Measurements from ENCODE around the gene OMA1. TPM values are rescaled to one million over a fixed set of nuclear protein-coding genes. Genes with fewer than 3 reads are reported as not detected.

Gene OMA1
- total RNA-seq, 1 donor: 30.7 TPM

DNA sequence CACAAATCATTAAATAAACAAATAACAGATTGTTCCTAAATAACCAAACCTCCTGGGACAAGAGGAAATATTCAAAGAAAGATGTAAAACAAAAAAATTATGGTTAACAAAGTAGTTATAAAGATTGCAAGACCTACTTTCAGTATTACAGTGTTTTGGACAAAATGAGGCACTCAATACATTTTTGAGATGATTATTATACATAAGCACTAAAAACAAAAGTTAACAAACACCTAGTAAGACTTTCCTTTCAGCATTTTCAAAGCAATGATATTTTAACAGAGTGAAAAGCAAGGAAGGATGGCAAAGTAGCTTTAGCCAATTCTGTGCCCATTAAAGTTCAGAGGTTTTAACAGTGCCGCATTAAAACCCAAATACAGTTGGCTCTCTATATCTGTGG, 17.2 kb downstream of the OMA1 start:
- DNase-seq (ENCODE audit: low read depth): no peak
- H3K4me3 ChIP-seq (ENCODE audit: low read depth, low read length): no peak overlapping the region
- TF ChIP-seq, protein P1, sequence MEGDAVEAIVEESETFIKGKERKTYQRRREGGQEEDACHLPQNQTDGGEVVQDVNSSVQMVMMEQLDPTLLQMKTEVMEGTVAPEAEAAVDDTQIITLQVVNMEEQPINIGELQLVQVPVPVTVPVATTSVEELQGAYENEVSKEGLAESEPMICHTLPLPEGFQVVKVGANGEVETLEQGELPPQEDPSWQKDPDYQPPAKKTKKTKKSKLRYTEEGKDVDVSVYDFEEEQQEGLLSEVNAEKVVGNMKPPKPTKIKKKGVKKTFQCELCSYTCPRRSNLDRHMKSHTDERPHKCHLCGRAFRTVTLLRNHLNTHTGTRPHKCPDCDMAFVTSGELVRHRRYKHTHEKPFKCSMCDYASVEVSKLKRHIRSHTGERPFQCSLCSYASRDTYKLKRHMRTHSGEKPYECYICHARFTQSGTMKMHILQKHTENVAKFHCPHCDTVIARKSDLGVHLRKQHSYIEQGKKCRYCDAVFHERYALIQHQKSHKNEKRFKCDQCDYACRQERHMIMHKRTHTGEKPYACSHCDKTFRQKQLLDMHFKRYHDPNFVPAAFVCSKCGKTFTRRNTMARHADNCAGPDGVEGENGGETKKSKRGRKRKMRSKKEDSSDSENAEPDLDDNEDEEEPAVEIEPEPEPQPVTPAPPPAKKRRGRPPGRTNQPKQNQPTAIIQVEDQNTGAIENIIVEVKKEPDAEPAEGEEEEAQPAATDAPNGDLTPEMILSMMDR (IDR thresholded peaks at IDR 0.05; ENCODE audit: insufficient read depth, low read length): no peak

DNA sequence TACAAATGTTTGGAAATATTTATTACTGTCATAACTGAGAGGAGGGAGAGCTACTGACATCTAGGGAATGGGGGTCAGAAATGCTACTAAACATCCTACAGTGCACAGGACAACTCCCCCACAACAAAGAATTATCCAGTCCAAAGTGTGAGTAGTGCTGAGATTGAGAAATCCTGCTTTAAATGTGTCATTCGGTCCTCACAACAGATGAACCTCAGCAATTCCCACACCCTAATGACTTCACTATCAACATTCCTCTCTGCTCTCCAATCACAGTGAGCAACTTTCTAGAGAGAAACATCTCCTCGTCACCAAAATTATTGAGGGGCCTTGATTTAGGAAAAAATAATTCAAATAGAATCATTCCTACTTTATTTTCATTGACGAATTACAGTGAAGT, 18.0 kb downstream of the OMA1 start:
- TF ChIP-seq, protein P1 (IDR thresholded peaks at IDR 0.05; ENCODE audit: insufficient read depth, low read length): no peak
- peak; percentile 71 for DNase-seq (ENCODE audit: low read depth)
- H3K4me3 ChIP-seq (ENCODE audit: low read depth, low read length): no peak overlapping the region

DNA sequence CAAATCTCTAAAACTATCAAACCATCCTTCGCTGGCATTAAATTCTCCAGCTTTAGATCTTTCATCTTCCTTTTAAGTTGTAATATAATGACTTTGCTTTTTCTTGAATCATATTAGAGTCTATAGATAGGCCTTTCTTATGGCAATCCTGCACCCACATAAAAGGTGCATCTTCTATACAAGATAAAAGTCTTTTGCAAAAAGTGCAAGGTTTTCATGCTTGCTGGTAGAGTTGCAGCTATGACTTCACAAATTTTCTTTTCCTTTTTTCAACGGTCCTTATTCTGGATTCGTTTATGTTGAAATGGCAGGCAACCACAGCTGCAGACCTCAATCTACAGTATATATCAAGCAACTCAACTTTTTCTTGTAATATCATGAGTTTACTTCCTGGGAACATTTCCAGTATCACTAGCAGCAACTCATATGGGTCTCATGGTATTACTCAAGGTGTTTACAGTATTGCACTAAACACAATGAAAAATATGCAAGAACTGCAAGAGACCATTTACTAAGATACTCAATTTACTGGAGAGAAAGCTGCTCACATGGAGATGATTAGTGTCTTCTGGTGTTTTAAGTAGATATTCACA, 22.1 kb downstream of the OMA1 start:
- TF ChIP-seq, protein P1 (IDR thresholded peaks at IDR 0.05; ENCODE audit: insufficient read depth, low read length): no peak
- peak; percentile 28 for DNase-seq (ENCODE audit: low read depth)
- no peak overlapping the region for H3K4me3 ChIP-seq (ENCODE audit: low read depth, low read length)

DNA sequence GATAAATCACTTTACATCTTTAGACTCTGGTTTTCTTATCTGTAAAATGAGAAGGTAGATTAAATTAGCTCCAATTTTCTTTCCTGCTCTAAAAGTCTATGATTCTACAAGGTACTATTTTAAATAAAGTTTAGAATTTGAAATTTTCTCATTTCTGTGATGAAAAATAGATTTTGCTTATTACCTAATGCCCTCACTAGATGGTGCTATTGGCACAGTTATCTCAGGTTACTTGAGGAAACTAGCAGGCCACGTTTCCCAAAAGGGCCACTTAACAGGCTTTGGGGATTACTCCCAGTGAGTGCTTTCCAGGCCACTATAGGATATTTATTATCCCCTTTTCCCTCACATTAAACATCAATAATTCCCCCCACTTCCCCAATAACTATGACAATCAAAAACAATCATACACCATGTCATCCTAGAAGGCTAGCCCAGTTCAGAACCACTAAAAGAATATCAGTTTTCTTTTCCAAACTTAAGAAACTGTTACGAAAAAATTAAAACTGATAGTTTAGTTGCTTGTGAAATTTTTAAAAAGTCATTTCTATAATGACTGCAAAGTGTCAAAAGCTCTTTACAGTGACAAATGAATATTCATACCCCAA, 30.6 kb downstream of the OMA1 start:
- H3K4me3 ChIP-seq (ENCODE audit: low read depth, low read length): no peak overlapping the region
- TF ChIP-seq, protein P1 (IDR thresholded peaks at IDR 0.05; ENCODE audit: insufficient read depth, low read length): peak; percentile 59
- DNase-seq (ENCODE audit: low read depth): peak; percentile 92

DNA sequence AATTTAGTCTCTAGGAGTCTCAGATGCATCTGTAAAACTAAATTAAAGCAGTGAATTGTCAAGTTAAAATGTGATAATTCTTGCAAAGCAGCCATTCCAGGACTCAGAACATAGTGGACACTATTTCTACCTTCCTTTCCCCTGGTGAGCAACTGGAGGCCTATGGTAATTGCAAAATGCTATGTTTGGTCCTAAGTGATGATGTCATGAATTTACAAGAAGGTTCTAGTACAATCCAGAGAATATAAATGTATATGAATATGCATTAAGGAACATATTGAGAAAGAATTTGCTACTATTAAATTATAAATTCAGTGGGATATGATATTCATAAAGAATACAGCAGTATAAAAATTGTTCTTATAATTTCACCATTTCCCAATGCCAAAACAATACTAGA, 32.6 kb downstream of the OMA1 start:
- TF ChIP-seq, protein P1 (IDR thresholded peaks at IDR 0.05; ENCODE audit: insufficient read depth, low read length): no peak
- no peak for DNase-seq (ENCODE audit: low read depth)
- no peak overlapping the region for H3K4me3 ChIP-seq (ENCODE audit: low read depth, low read length)

DNA sequence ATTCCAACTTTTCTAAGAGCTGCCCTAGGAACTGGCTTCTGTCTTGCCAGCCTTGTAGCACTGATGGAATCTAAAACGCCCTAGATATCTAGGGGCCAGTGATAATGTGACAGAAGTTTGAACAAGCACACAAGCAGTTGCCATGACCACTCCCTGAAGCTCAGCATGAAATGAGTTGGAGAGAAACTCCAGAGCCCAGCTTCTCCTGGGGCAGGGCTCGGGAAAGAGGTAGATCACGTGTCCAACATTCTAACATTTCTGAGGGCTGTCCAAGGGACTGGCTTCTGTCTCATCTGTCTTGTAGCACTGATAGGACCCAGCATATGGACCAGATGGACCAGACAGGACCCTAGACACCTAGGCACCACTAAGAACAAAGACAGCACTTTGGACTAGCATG, 37.9 kb downstream of the OMA1 start:
- TF ChIP-seq, protein P1 (IDR thresholded peaks at IDR 0.05; ENCODE audit: insufficient read depth, low read length): no peak
- no peak overlapping the region for H3K4me3 ChIP-seq (ENCODE audit: low read depth, low read length)
- DNase-seq (ENCODE audit: low read depth): no peak

DNA sequence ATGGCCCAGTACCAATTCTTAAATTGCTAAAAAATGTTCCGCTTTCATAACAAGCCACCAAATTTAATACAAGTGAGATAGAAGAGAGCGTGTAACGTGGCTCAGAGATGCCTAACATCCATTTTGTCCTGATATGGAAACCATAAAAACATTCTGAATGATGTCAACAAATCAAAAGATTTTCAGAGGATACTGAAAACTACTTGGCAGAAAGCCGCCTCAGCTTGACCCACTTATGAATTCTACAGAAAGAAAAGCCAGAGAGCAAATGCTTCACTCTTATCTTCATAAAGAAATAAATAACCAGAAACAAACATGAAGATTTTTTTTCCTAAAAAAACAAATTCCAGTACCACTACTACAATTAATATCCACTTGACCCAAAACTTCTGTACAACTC, 41.2 kb downstream of the OMA1 start:
- H3K4me3 ChIP-seq (ENCODE audit: low read depth, low read length): no peak overlapping the region
- TF ChIP-seq, protein P1 (IDR thresholded peaks at IDR 0.05; ENCODE audit: insufficient read depth, low read length): no peak
- no peak for DNase-seq (ENCODE audit: low read depth)

Measured in fibroblast of the aortic adventitia (primary cell).